Measurements from ENCODE around the gene UBE2V1. TPM values are rescaled to one million over a fixed set of nuclear protein-coding genes. Genes with fewer than 3 reads are reported as not detected.

The UBE2V1 gene
- total and polyA plus RNA-seq, 2 donors (not counting 1 experiment from before 2014, with no cell fraction given), result 69.2 to 158 TPM

DNA sequence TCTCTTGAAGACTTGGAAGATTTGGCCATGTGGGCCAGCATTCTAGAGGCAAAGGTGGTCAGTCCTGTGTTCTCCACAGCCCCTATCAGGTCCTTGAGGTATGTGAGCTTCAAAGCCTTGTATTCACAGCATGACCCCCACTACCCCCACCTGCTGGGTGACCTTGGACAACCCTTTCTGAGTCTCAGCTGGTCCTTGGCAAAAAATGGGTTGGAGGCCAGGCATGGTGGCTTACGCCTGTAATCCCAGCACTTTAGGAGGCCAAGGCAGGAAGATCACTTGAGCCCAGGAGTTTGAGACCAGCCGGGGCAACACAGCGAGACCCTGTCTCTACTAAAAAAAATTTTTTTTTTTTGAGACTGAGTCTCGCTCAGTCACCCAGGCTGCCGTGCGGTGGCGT is 42.6 kb downstream of the UBE2V1 start:
- no peaks in the 10 kb centered on the region for H3K9me3 ChIP-seq (ENCODE audit: control extremely low read depth in 1 of 3, control insufficient read depth in 2 of 3, insufficient read depth in 1 of 3, low read length in 2 of 3)
- no peaks in the 10 kb centered on the region for H4K20me1 ChIP-seq (ENCODE audit: control insufficient read depth, insufficient read depth, low read length, poor library complexity, severe bottlenecking)
- POLR2A ChIA-PET, result interaction anchor here (1.3 to 1.6 kb wide), 2 partner anchors 88 to 92 kb away, joined by 5 to 27 read pairs; no protein-coding TSS in a partner anchor
- no peaks in the 10 kb centered on the region for H3K27me3 Mint-ChIP-seq
- peak; percentile 23 for DNase-seq
- H3K4me2 ChIP-seq (replicated peaks; ENCODE audit: low read depth, low read length, poor library complexity, severe bottlenecking), result no peak overlapping the region
- intact Hi-C loops (cut with micrococcal nuclease), result loop anchor here (5.0 kb wide), 1 partner anchor 73 kb away; no protein-coding TSS in a partner anchor
- ATAC-seq (ENCODE audit: low read depth), result no peak
- H3K4me1 Mint-ChIP-seq, result peaks cover 5% of the 10 kb centered on the region
- CTCF ChIA-PET, result interaction anchor here (0.7 to 15.9 kb wide), 27 partner anchors 9 to 459 kb away, joined by 3 to 531 read pairs (median 8); partner anchors contain the start of genes RNF114, SNAI1 and UBE2V1
- H3K9ac ChIP-seq (ENCODE audit: low read length), result no peak overlapping the region
- H2AFZ ChIP-seq (ENCODE audit: insufficient read depth, low read depth, low read length, poor library complexity, severe bottlenecking), result no peak overlapping the region
- WGBS (ENCODE audit: insufficient coverage), result 97% methylated on average over 7 of the region's 7 CpGs
- no peaks in the 10 kb centered on the region for H3K36me3 ChIP-seq (replicated peaks in 1 of 2; ENCODE audit: control extremely low read depth in 1 of 2, control insufficient read depth in 1 of 2, extremely low read depth in 1 of 2, insufficient read depth in 2 of 2, low read length in 1 of 2)
- no peak overlapping the region for H3K27ac Mint-ChIP-seq
- no peak overlapping the region for H3K4me3 Mint-ChIP-seq
- no peaks in the 10 kb centered on the region for H3K9me3 Mint-ChIP-seq (ENCODE audit: insufficient read depth)
- H3K4me1 ChIP-seq (ENCODE audit: control insufficient read depth in 2 of 2, insufficient read depth in 2 of 2, low read length in 2 of 2), result peaks cover 5 to 10% of the 10 kb centered on the region in 2 donors
- TF ChIP-seq EZH2 (IDR thresholded peaks at IDR 0.05; ENCODE audit: borderline replicate concordance, insufficient read depth, low read depth, low read length, poor library complexity, severe bottlenecking), result no peak
- TF ChIP-seq, protein P1, sequence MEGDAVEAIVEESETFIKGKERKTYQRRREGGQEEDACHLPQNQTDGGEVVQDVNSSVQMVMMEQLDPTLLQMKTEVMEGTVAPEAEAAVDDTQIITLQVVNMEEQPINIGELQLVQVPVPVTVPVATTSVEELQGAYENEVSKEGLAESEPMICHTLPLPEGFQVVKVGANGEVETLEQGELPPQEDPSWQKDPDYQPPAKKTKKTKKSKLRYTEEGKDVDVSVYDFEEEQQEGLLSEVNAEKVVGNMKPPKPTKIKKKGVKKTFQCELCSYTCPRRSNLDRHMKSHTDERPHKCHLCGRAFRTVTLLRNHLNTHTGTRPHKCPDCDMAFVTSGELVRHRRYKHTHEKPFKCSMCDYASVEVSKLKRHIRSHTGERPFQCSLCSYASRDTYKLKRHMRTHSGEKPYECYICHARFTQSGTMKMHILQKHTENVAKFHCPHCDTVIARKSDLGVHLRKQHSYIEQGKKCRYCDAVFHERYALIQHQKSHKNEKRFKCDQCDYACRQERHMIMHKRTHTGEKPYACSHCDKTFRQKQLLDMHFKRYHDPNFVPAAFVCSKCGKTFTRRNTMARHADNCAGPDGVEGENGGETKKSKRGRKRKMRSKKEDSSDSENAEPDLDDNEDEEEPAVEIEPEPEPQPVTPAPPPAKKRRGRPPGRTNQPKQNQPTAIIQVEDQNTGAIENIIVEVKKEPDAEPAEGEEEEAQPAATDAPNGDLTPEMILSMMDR (IDR thresholded peaks at IDR 0.05), result no peak
- H3K27me3 ChIP-seq (replicated peaks in 1 of 4; ENCODE audit: control extremely low read depth in 1 of 4, control insufficient read depth in 3 of 4, insufficient read depth in 4 of 4, low read length in 3 of 4), result no peaks in the 10 kb centered on the region
- H3K79me2 ChIP-seq (ENCODE audit: control insufficient read depth, insufficient read depth, low read length), result no peaks in the 10 kb centered on the region
- H3K4me3 ChIP-seq (ENCODE audit: control extremely low read depth in 1 of 5, extremely low read depth in 1 of 5, insufficient read depth in 1 of 5, low read depth in 2 of 5, low read length in 4 of 5), result no peak overlapping the region
- H3K27ac ChIP-seq (ENCODE audit: low read length in 2 of 2), result no peak overlapping the region

DNA sequence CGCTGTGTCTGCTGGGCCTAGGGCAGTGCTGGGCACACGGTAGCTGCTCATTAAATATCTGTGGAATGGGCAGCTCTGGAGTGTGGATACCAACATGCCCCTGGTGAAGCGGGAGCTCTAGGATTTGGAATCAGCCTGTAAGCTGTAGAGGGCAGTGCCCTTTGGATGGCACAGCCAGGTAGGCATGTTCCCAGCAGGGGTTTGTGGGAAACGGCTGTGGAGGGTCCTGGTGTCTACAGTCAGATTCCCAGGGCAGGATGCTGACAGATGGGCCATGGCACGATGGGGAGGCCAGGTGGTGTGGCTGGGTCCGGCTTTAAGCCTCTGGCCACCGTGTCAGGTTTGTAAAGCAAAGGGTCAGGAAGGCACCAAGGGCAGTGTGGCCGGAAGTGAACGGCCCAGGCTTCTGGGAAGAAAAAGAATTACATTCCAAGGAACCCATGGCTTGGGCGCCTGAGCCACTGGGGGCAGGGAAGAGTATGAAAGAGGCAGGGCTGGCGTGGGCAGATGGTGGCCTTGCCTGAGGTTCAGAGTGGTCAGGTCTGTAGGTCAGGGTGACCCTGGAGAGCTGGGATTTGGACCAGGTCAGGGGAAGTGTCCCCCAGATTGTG is 44.8 kb downstream of the UBE2V1 start:
- H3K36me3 ChIP-seq (replicated peaks in 1 of 2; ENCODE audit: control extremely low read depth in 1 of 2, control insufficient read depth in 1 of 2, extremely low read depth in 1 of 2, insufficient read depth in 2 of 2, low read length in 1 of 2), result no peaks in the 10 kb centered on the region
- ATAC-seq (ENCODE audit: low read depth) (no peak), DNase-seq (no peak)
- intact Hi-C loops (cut with micrococcal nuclease), result no loop called here
- no peaks in the 10 kb centered on the region for H3K27me3 Mint-ChIP-seq
- no peak overlapping the region for H3K27ac ChIP-seq (ENCODE audit: low read length in 2 of 2)
- no peak overlapping the region for H3K4me3 ChIP-seq (ENCODE audit: control extremely low read depth in 1 of 5, extremely low read depth in 1 of 5, insufficient read depth in 1 of 5, low read depth in 2 of 5, low read length in 4 of 5)
- H2AFZ ChIP-seq (ENCODE audit: insufficient read depth, low read depth, low read length, poor library complexity, severe bottlenecking), result no peak overlapping the region
- POLR2A ChIA-PET, result interaction anchor here (0.8 kb wide), 1 partner anchor 86 kb away, joined by 3 read pairs; no protein-coding TSS in a partner anchor
- CTCF ChIA-PET, result interaction anchor here (1.1 to 15.9 kb wide), 4 partner anchors 19 to 89 kb away, joined by 3 to 531 read pairs (median 19); partner anchors contain the start of gene SNAI1
- no peak overlapping the region for H3K4me3 Mint-ChIP-seq
- peaks cover 5 to 10% of the 10 kb centered on the region in 2 donors for H3K4me1 ChIP-seq (ENCODE audit: control insufficient read depth in 2 of 2, insufficient read depth in 2 of 2, low read length in 2 of 2)
- no peaks in the 10 kb centered on the region for H4K20me1 ChIP-seq (ENCODE audit: control insufficient read depth, insufficient read depth, low read length, poor library complexity, severe bottlenecking)
- H3K4me1 Mint-ChIP-seq, result peaks cover 5% of the 10 kb centered on the region
- no peak for TF ChIP-seq EZH2 (IDR thresholded peaks at IDR 0.05; ENCODE audit: borderline replicate concordance, insufficient read depth, low read depth, low read length, poor library complexity, severe bottlenecking)
- TF ChIP-seq, protein P1 (IDR thresholded peaks at IDR 0.05), result no peak
- no peaks in the 10 kb centered on the region for H3K9me3 ChIP-seq (ENCODE audit: control extremely low read depth in 1 of 3, control insufficient read depth in 2 of 3, insufficient read depth in 1 of 3, low read length in 2 of 3)
- no peak overlapping the region for H3K4me2 ChIP-seq (replicated peaks; ENCODE audit: low read depth, low read length, poor library complexity, severe bottlenecking)
- H3K27ac Mint-ChIP-seq, result no peak overlapping the region
- 90% methylated on average over 11 of the region's 11 CpGs for WGBS (ENCODE audit: insufficient coverage)
- no peaks in the 10 kb centered on the region for H3K9me3 Mint-ChIP-seq (ENCODE audit: insufficient read depth)
- H3K27me3 ChIP-seq (replicated peaks in 1 of 4; ENCODE audit: control extremely low read depth in 1 of 4, control insufficient read depth in 3 of 4, insufficient read depth in 4 of 4, low read length in 3 of 4), result no peaks in the 10 kb centered on the region
- no peak overlapping the region for H3K9ac ChIP-seq (ENCODE audit: low read length)
- no peaks in the 10 kb centered on the region for H3K79me2 ChIP-seq (ENCODE audit: control insufficient read depth, insufficient read depth, low read length)
